Spleen (tissue), 11 donors: ENCODE results near the gene NRCAM. TPM values are rescaled to one million over a fixed set of nuclear protein-coding genes. Genes with fewer than 3 reads are reported as not detected.

ENCODE experiments used
- DNase-seq: peaks from one replicate; pipeline ENCODE4 v3.0.0-alpha.2; 2020
- H3K27ac ChIP-seq, 8 donors: fragments of 200-600 bp; sonication (generic) in 7 of 8; 1 replicate in 4 of 8; 2 replicates in 4 of 8; pipeline versions ENCODE4 v1.5.0 to v1.8.0; 2016 to 2021; ENCODE audit warnings: inconsistent platforms in 4 of 8, mild to moderate bottlenecking in 4 of 8, moderate library complexity in 1 of 8
- H3K27me3 ChIP-seq, 7 donors: fragments of 200-600 bp; sonication (generic) in 6 of 7; replicated peaks in 1 of 7; 1 replicate in 4 of 7; 2 replicates in 3 of 7; pipeline versions ENCODE4 v1.5.0 to v1.8.0; 2016 to 2021; ENCODE audit warnings: inconsistent platforms in 3 of 7, mild to moderate bottlenecking in 1 of 7
- H3K36me3 ChIP-seq, 6 donors: fragments of 200-600 bp; sonication (generic) in 5 of 6; 1 replicate in 4 of 6; 2 replicates in 2 of 6; pipeline versions ENCODE4 v1.5.0 to v1.8.0; 2016 to 2021; ENCODE audit warnings: inconsistent platforms in 2 of 6
- H3K4me1 ChIP-seq, 6 donors: fragments of 200-600 bp; sonication (generic) in 5 of 6; 1 replicate in 3 of 6; 2 replicates in 3 of 6; pipeline versions ENCODE4 v1.5.0 to v1.8.0; 2016 to 2021; ENCODE audit warnings: inconsistent platforms in 3 of 6
- H3K4me3 ChIP-seq, 8 donors: fragments of 200-600 bp; sonication (generic) in 7 of 8; 1 replicate in 4 of 8; 2 replicates in 4 of 8; pipeline versions ENCODE4 v1.5.0 to v1.8.0; 2016 to 2021; ENCODE audit warnings: inconsistent platforms in 4 of 8, mild to moderate bottlenecking in 4 of 8, moderate library complexity in 2 of 8
- H3K9me3 ChIP-seq, 8 donors: fragments of 200-600 bp; sonication (generic) in 7 of 8; 1 replicate in 4 of 8; 2 replicates in 4 of 8; pipeline versions ENCODE4 v1.5.0 to v1.8.0; 2016 to 2021; ENCODE audit warnings: inconsistent platforms in 4 of 8
- POLR2A ChIP-seq, 3 donors: fragments of 450-650 bp; IDR thresholded peaks; one replicate each; pipeline ENCODE4 v1.5.1; 2017; ENCODE audit warnings: antibody characterized with exemption in 3 of 3, mild to moderate bottlenecking in 1 of 3
- POLR2AphosphoS5 ChIP-seq, 3 donors: sonication (generic); formaldehyde crosslinking; IDR thresholded peaks; one replicate each; pipeline ENCODE4 v1.5.1; 2017; ENCODE audit warnings: antibody characterized with exemption in 3 of 3
- WGBS, 5 donors: extraction: QIAGEN DNeasy Blood & Tissue Kit in 3 of 5; methylation state at CpG; one replicate each; pipeline versions ENCODE4 v1.1.5 to v1.1.7; 2013 to 2018; 5-methylcytosine and 5-hydroxymethylcytosine counted together
- intact Hi-C: fragments of 100-400 bp; cut with DNase I; formaldehyde crosslinking; loops from one replicate; pipeline ENCODE4 v1.15.0; 2023; ENCODE audit warnings: low total_unique reads
- polyA plus RNA-seq, 3 donors: library from polyadenylated mRNA; stranded (reverse); fragments of 200-250 nt; gene quantifications; one replicate each; pipeline ENCODE4 v1.2.1, GENCODE V29; 2013
- total RNA-seq, 7 donors: library from RNA; depleted of rRNA in 3 of 7; stranded (reverse); fragments of >200 nt in 3 of 7; fragmentation: NEBNext Ultra II Directional in 4 of 7; extraction: Animal tissue kit (Norgen Biotek cat#: 25700) in 4 of 7; gene quantifications; one replicate each; pipeline versions ENCODE4 v1.1.0 to v1.2.1, GENCODE V29; 2016 to 2021
- TF ChIP-seq, protein P1 (sequence below), 11 experiments: fragments of 200-600 bp in 7 of 11; fragments of 450-650 bp in 4 of 11; sonication (generic) in 4 of 11; IDR thresholded peaks in 8 of 11; conservative IDR thresholded peaks in 3 of 11; 1 replicate in 7 of 11; 2 replicates in 4 of 11; pipeline versions ENCODE4 v1.4.0 to v1.8.0; 2016 to 2021; ENCODE audit warnings: antibody characterized with exemption in 11 of 11, inconsistent platforms in 4 of 11, mild to moderate bottlenecking in 1 of 11
- donor health status: healthy with polysubstance abuse.
- donor health status: DM: no; HTN: no; CAD: no; lungs with moderate emphysema.
- donor health status: DM: no; HTN: no; CAD: no.
- donor health status: Bipolar disorder and iron deficiency.
- donor health status: healthy.
- donor health status: DM: no; HTN: no; CAD: no.
- donor health status: DM: yes; HTN: yes; CAD: no.

The NRCAM gene
- total and polyA plus RNA-seq, 10 donors, result 4.1 to 88.5 (median 15.0) TPM

DNA sequence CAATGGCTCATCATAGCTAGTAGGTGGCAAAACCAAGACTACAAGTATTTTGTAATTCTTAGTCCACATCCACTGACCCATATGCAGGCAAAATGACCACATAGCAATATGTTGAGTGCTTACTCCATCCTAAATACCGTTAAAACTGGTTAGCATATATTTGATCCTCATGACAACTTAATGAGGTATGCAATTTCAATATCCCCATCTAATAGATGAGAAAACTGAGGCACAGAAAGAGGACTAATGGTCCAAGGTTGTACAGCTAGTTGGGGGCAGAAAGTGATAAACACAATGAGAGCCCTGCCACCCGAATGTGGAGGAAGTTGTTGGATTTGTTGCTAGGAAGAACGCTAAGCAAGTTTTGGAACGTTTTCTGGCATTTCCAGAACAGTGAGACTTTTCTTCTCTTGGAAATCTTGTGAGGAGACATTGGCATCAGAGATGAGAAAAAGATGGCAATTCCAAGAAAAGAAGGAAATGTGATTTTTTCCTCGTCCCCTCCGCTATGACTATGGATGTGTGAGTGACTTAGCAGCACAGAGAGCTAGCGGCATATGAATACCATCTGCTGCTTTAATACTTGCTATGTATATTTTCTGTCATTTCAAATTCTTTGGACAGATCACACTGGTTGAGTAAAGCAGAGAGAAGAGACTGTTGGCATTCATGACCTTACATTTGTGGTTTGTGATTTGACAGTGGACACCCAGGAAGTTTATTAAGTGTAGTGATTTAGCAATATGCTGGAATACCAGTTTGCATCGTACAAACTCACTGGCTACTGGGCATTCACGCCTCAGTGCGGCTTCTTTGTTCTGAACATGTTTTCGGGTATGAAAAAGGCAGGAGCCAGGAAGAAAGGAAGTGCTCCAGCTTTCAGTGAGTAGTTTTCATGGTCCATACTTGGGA lies 51.5 kb downstream of the NRCAM start:
- WGBS, 5 donors, result 89 to 95% (median 90%) methylated on average over 11 of the region's 11 CpGs
- no peak overlapping the region for H3K4me3 ChIP-seq
- no peak for DNase-seq
- no peaks in the 10 kb centered on the region for H3K36me3 ChIP-seq
- H3K9me3 ChIP-seq, result no peaks in the 10 kb centered on the region
- H3K4me1 ChIP-seq, result peaks cover 0 to 8% (median 0%) of the 10 kb centered on the region in 6 donors
- TF ChIP-seq POLR2AphosphoS5 (IDR thresholded peaks at IDR 0.05) (no peak), POLR2A (IDR thresholded peaks at IDR 0.05) (no peak)
- TF ChIP-seq, protein P1, sequence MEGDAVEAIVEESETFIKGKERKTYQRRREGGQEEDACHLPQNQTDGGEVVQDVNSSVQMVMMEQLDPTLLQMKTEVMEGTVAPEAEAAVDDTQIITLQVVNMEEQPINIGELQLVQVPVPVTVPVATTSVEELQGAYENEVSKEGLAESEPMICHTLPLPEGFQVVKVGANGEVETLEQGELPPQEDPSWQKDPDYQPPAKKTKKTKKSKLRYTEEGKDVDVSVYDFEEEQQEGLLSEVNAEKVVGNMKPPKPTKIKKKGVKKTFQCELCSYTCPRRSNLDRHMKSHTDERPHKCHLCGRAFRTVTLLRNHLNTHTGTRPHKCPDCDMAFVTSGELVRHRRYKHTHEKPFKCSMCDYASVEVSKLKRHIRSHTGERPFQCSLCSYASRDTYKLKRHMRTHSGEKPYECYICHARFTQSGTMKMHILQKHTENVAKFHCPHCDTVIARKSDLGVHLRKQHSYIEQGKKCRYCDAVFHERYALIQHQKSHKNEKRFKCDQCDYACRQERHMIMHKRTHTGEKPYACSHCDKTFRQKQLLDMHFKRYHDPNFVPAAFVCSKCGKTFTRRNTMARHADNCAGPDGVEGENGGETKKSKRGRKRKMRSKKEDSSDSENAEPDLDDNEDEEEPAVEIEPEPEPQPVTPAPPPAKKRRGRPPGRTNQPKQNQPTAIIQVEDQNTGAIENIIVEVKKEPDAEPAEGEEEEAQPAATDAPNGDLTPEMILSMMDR (IDR thresholded peaks at IDR 0.05 in 8 of 11, conservative IDR thresholded peaks at IDR 0.05 in 3 of 11), result no peak
- no peaks in the 10 kb centered on the region for H3K27me3 ChIP-seq
- intact Hi-C loops, result no loop called here
- H3K27ac ChIP-seq, result no peak overlapping the region

DNA sequence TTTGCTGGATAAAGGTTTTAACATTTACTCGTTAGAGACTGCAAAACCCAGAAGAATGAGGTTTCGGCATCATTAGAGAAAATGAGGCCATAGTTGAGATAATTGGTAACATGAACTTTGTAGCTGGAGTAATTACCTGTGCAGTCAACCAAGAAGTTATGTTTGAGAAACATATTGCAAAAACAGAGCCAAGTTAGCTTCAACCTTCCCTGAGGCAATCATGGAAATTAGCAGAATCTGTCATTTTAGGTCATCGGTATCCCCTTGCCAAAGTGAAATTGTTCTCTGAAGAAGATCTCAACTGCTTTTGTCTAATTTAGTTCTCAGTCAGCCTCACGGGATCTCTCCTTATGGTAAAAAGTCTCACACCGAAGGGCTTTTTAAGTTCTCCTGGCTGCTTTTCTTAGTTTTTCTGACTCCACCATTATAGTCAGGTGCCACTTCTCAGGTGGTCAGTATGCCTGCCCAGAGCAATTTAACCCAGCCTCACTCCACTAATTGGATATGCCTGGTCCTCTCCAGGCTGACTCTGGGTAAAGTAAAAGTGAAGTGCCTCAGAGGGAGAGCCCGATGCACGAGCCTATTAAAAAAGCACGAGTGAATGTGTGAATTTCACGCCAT lies 52.5 kb downstream of the NRCAM start:
- Histone ChIP-seq H3K4me1 (peaks cover 0 to 8% (median 0%) of the 10 kb centered on the region in 6 donors), H3K36me3 (no peaks in the 10 kb centered on the region), H3K27ac (no peak overlapping the region), H3K27me3 (no peaks in the 10 kb centered on the region), H3K9me3 (no peaks in the 10 kb centered on the region), H3K4me3 (no peak overlapping the region)
- WGBS, 5 donors, result 79 to 91% (median 87%) methylated on average over 9 of the region's 9 CpGs
- TF ChIP-seq, protein P1 (IDR thresholded peaks at IDR 0.05 in 8 of 11, conservative IDR thresholded peaks at IDR 0.05 in 3 of 11), result no peak
- no peak for TF ChIP-seq POLR2A (IDR thresholded peaks at IDR 0.05)
- TF ChIP-seq POLR2AphosphoS5 (IDR thresholded peaks at IDR 0.05), result no peak
- DNase-seq, result no peak
- intact Hi-C loops, result no loop called here

DNA sequence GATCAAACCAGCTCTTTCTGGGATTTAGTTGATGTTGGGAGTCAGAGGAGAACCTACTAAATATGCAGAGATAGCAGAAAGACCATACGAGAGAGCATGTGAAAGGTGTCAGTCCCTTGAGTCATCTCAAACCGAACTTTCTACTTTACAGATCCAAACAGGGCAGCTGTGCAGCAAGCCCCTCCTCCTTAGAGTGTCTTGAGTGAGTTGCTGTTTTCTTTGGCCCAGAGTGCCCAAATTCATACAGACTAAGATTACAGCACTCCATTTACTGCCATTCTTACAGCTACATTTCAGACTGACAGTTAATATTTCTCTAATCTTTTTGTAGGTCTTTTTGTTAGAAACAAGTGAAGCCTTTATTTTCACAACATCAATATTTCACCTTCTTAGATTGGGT lies 53.4 kb downstream of the NRCAM start:
- no peak for DNase-seq
- intact Hi-C loops, result no loop called here
- no peak overlapping the region for H3K4me3 ChIP-seq
- no peaks in the 10 kb centered on the region for H3K36me3 ChIP-seq
- TF ChIP-seq POLR2AphosphoS5 (IDR thresholded peaks at IDR 0.05) (no peak), POLR2A (IDR thresholded peaks at IDR 0.05) (no peak)
- TF ChIP-seq, protein P1 (IDR thresholded peaks at IDR 0.05 in 8 of 11, conservative IDR thresholded peaks at IDR 0.05 in 3 of 11), result no peak
- peaks cover 0 to 8% (median 0%) of the 10 kb centered on the region in 6 donors for H3K4me1 ChIP-seq
- WGBS, 5 donors, result 24 to 47% (median 41%) methylated on average over 2 of the region's 2 CpGs
- H3K9me3 ChIP-seq, result no peaks in the 10 kb centered on the region
- no peak overlapping the region for H3K27ac ChIP-seq
- H3K27me3 ChIP-seq, result peaks cover 0 to 6% (median 0%) of the 10 kb centered on the region in 7 donors

DNA sequence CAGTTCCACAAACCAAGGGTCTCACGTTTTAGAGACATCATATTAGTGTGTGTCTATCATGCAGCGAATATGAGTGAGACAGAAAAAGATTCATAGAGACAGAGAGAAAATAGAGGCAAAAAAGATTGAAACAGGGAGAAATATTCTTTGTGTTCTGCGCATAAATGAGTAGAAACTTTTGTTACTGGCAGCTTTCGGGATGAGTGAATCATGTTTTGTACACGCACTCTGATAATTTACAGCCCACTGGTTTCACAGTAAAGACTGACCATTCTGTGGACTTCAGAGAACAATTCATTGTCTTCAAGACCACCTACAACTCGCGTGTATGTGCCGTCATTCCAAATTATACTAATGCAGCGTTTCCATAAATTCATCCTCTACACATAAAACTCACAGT lies 60.2 kb downstream of the NRCAM start:
- WGBS, 5 donors, result 82 to 91% (median 86%) methylated on average over 9 of the region's 9 CpGs
- intact Hi-C loops, result no loop called here
- H3K36me3 ChIP-seq, result no peaks in the 10 kb centered on the region
- DNase-seq, result no peak
- H3K9me3 ChIP-seq, result no peaks in the 10 kb centered on the region
- H3K4me3 ChIP-seq, result no peak overlapping the region
- peaks cover 0 to 18% (median 0%) of the 10 kb centered on the region in 7 donors for H3K27me3 ChIP-seq
- no peak overlapping the region for H3K27ac ChIP-seq
- H3K4me1 ChIP-seq, result no peaks in the 10 kb centered on the region
- no peak for TF ChIP-seq POLR2AphosphoS5 (IDR thresholded peaks at IDR 0.05)
- TF ChIP-seq POLR2A (IDR thresholded peaks at IDR 0.05), result no peak
